CD4-positive, alpha-beta T cell treated with Interleukin-2 at 100 ng/mL for 4 hours (primary cell): ENCODE measurements around the gene SRBD1.
A peak's percentile ranks its signal among the peaks of the same experiment; 100 is the strongest.

Experiments
- DNase-seq: peaks from one replicate; pipeline ENCODE4 v3.0.0-alpha.2; 2020; ENCODE audit warnings: low spot score

SRBD1 gene

GRCh38 chr2:45595721-45596435 lies 15.2 kb downstream of the SRBD1 start:
- no peak for DNase-seq

GRCh38 chr2:45591073-45591472 lies 20.0 kb downstream of the SRBD1 start:
- DNase-seq = no peak

GRCh38 chr2:45588158-45588829 lies 22.8 kb downstream of the SRBD1 start:
- no peak for DNase-seq

- DNase-seq = no peak
These were observed 24.5 kb downstream of the SRBD1 start for GRCh38 chr2:45586600-45586999.

GRCh38 chr2:45585267-45585861 lies 25.7 kb downstream of the SRBD1 start:
- peak; percentile 32 for DNase-seq

GRCh38 chr2:45583977-45584376 lies 27.1 kb downstream of the SRBD1 start:
- DNase-seq = no peak

GRCh38 chr2:45582522-45582921 lies 28.5 kb downstream of the SRBD1 start:
- no peak for DNase-seq

GRCh38 chr2:45578056-45578843 lies 32.8 kb downstream of the SRBD1 start:
- peak; percentile 41 for DNase-seq

- DNase-seq = no peak
These were observed 33.6 kb downstream of the SRBD1 start for GRCh38 chr2:45577441-45577840.

- no peak for DNase-seq
These were observed 35.2 kb downstream of the SRBD1 start for GRCh38 chr2:45575881-45576280.

GRCh38 chr2:45572979-45573378 lies 38.1 kb downstream of the SRBD1 start:
- no peak for DNase-seq

GRCh38 chr2:45571940-45572339 lies 39.1 kb downstream of the SRBD1 start:
- no peak for DNase-seq

GRCh38 chr2:45570671-45571334 lies 40.3 kb downstream of the SRBD1 start:
- no peak for DNase-seq

GRCh38 chr2:45568935-45569334 lies 42.1 kb downstream of the SRBD1 start:
- no peak for DNase-seq

- DNase-seq = peak; percentile 72
These were observed 42.9 kb downstream of the SRBD1 start for GRCh38 chr2:45567974-45568789.

- DNase-seq = no peak
These were observed 43.6 kb downstream of the SRBD1 start for GRCh38 chr2:45567288-45567963.

- no peak for DNase-seq
These were observed 51.6 kb downstream of the SRBD1 start for GRCh38 chr2:45559436-45559835.

- DNase-seq = no peak
These were observed 56.3 kb downstream of the SRBD1 start for GRCh38 chr2:45554742-45555140.

- DNase-seq = no peak
These were observed 56.9 kb downstream of the SRBD1 start for GRCh38 chr2:45554073-45554741.

GRCh38 chr2:45551862-45552261 lies 59.2 kb downstream of the SRBD1 start:
- DNase-seq = no peak
